Stimulated activated CD4-positive, alpha-beta T cell treated with anti-CD3 and anti-CD28 coated beads, Interleukin-1b, Interleukin-23, amount 100 ng/mL, for 1 hour (primary cell): ENCODE data around the gene LYPD6B.

Experiments used
- DNase-seq, 2 donors: peaks; one replicate each; pipeline ENCODE4 v3.0.0-alpha.2; 2020; ENCODE audit warnings: low read depth in 2 of 2

The LYPD6B gene, protein sequence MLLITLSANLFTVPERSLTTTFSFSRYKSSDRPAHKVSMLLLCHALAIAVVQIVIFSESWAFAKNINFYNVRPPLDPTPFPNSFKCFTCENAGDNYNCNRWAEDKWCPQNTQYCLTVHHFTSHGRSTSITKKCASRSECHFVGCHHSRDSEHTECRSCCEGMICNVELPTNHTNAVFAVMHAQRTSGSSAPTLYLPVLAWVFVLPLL

DNA sequence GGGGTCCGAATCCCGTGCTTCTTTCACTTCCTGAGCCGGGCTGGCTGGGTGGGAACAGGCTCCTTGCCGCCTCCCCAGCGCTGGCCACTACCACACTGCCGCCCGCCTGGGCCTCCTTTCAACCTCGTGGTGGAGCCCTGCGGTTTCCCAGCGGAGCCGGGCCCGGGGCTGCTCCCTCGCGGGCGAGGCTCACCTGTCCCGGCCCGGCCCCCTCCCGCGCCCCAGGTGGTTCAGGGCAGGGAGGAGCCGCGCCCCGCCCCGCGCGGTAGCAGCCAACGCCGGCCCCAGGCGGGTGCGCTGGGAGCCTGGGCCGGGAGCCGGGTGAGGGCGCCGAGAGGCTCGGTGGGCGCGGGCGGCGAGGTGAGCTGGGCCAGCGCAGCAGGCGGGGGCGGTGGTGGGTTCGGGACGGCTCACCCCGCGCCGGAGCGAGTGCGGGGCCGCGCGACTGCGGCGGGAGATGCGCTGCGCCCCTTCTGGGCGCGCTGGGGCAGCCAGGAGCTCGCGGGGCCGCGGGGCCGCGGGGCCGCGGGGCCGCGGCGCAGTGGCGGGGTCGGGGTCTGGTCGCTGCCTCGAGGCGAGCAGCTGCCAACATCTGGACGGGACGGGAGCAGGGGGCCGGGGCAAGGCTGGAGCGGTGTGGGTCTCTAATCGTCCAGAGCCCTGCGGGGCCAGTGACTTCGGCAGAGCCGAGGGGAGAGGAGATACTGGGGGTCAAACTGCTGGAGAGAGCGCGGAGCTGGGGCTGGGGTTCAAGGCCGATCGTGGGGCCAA is at the start of gene LYPD6B:
LYPD6B (plus strand) TSS at position 258 of the 771 bp plus-strand sequence. CDS start 92,250 bp downstream, outside the sequence.
- DNase-seq = no peak

DNA sequence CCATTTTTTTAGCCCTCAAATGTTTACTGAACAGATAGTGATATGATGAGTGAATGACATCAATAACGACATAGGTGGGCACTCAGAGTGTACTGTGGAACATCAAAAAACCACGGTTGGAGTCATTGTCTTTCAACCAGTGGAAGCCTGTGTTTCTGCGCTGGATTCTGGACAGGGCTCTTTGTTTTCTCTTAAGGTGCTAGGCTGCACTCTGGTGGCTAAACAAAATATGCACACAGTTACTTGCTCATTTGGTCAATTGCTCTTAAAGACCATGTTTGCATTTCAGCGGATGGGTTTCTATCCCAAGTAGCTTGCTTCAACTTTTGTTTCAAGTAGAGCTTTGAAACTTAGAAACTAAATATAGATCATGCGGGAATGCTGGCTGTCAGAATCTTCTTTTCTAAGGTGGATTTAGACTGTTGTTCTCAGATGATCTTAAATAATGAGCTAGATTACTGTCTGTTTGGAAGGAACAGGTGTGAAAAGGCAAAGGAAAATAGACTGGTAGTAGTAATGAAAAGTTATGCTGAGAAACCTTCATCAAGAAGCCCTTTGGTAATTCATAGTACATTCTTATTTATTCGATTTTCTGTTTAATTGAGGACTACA is 48.5 kb upstream of the LYPD6B start:
- peak; percentile 4 to 8 for DNase-seq

GRCh38 chr2:148990968-148991367 is 47.5 kb upstream of the LYPD6B start:
- no peak for DNase-seq

DNA sequence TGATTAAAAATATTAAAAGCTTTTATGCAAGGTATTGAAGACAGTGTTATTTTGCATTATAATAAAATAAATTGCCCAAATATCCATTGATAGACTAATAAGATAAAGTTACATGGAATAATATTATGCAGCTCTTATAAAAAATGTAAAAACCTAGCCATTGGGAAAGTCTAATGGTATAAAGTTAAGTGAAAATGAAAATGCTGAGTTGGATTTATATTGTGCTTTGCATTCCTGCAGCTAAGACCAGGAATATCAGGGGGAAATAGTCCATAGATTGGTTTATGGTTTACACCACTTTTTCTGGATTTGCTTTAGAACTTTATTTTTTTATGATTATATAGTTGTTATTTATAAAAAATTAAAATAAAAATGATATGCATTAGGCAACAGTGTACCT is 46.1 kb upstream of the LYPD6B start:
- no peak for DNase-seq

- no peak for DNase-seq
These were observed 45.1 kb upstream of the LYPD6B start for GRCh38 chr2:148993351-148993750.

GRCh38 chr2:148994341-148994740 is 44.2 kb upstream of the LYPD6B start:
- no peak for DNase-seq

DNA sequence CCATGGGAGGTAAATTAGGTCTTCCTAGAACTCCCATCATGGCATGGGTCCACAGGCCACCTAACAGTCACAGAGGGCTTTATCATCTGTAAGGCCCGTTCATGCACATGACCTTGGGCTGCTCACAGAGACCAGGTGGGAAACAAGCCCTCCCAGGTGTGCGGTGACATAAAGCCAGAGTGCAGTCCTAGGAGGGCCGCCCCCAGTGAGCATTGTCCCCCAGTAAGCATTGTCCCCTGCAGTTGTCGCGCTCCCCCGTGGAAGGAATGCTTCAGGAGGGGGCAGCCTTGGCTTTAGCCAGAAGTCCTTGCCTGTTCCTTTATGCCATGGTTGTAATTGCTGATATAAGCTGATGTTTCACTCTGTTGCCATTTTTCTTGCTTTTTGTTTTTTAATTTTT is 41.7 kb upstream of the LYPD6B start:
- DNase-seq = no peak

DNA sequence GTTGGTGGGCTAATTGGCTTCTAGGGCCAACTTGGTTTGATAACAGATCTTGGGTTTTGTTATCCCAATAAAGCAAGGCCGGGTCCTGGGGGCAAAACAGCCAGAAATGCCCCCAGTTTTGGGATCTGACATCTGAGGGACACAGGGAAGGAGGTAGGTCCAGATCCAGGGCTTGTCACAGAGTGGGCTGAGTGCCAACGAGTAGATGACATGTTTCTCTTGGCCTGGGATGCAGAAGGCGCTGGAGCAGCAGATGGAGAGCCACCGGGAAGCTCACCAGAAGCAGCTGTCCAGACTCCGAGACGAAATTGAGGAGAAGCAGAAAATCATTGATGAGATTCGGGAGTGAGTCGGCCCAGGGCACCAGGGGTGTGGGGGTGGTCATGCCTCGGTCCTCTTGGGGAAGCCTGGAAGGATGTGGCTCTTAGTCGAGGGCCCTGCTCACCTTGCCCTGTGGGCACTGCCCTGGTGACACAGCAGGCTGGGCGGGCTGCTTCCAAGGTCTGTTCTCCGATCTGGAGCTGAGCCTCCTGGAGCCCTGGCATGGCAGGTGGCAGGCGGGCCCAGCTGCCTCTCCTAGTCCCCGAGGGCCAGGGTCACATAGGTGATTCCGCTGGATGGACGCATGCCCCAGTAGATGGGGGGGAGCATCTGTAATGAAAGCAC is 40.2 kb upstream of the LYPD6B start:
- DNase-seq = no peak

DNA sequence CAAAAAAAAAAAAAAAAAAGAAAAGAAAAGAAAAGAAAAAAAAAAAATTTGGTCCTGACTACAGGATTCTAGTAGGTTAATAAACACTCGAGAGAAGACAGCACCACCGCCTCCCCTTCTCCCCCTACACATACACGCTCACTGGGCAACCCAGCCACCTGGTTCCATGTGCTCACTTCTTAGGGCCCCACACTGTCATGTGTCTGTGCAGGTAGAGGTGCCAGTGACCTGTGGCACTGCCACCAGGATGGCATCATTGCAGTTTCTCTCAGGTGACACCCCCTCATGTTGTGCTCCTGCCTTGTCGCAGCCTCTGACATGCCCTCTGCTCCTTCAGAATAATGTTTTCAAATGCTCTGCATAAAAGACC is 39.7 kb upstream of the LYPD6B start:
- no peak for DNase-seq

- no peak for DNase-seq
These were observed 39.0 kb upstream of the LYPD6B start for GRCh38 chr2:148999451-148999921.

DNA sequence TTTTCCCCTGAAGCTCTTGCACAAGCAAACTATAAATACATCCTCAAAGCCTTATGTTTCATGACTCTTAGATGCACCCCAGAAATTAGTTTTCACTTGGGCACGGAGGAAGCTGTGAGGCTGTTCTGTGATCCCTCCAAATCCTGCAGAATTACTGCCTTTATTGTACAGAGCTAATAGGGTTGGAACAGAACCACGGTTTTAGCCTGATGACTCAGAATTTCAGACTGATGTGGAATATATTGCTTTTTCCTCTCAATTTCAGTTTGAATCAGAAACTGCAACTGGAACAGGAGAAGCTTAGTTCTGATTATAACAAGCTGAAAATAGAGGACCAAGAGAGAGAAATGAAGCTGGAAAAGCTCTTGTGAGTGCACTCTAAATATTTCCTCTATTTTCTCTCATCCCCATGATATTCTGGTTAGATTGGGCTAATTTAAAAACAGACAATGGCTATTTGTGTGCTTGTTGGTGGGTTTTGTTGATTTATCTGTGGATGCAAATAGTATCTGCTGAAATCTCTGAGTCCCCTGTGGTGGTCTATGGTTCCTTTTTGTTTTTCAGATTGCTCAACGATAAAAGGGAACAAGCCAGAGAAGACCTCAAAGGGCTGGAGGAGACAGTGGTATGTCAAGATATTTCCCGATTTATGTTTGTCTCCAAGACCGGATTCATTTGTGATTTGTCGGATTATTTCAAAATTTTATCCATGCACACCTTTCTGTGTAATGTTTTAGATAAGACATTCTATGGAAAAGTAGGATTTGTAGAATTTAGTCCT is 38.2 kb upstream of the LYPD6B start:
- DNase-seq = no peak

DNA sequence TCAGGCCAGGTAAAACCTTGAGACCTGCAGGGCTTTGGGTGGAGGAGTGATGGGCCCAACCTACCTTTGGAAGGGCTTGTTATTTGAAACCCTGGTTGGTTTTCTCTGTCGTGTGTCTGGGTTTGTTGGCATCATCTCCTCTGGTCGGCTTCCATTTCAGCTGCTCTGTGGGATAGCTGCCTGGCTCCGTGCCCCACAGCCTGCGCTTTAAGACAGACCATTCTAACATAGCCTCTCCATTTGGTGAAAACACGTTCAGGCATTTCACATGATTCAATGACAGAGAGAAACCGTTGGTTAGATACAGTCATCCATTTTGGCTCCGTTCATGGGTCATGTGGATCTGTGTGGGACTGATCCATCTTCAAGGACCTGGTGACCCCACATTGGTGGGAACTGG is 37.0 kb upstream of the LYPD6B start:
- no peak for DNase-seq

GRCh38 chr2:149002378-149002890 is 36.1 kb upstream of the LYPD6B start:
- no peak for DNase-seq

GRCh38 chr2:149002891-149003740 is 35.4 kb upstream of the LYPD6B start:
- no peak for DNase-seq

- no peak for DNase-seq
These were observed 33.7 kb upstream of the LYPD6B start for GRCh38 chr2:149004836-149005235.

DNA sequence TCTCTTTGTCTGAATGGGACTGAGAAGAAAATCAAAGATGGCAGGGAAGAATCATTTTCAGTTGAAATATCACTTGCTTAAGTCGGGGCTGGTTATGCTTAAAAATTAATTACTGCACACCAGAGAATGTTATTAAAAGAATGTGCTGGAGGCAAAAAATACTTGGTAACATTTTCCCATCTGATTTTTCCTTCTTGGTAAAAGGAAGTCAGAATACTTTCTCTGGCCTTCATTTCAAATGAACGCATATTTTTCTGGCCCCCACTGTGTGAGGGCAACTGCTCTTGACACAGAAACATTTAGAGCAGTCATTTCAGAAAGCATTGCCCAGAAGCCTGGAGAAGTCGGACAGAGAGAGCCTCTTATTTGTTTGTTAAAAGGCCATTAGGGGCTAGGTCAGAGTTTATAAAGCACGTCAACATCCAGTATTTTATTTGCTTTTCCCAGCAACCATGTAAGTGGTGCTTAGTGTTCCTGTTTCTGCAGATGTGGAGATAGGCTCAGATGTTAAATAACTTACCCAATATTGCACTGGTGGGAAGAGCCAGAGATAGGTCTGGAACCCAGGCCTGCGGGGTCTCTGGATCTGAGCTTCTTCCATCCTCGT is 32.9 kb upstream of the LYPD6B start:
- DNase-seq = no peak

DNA sequence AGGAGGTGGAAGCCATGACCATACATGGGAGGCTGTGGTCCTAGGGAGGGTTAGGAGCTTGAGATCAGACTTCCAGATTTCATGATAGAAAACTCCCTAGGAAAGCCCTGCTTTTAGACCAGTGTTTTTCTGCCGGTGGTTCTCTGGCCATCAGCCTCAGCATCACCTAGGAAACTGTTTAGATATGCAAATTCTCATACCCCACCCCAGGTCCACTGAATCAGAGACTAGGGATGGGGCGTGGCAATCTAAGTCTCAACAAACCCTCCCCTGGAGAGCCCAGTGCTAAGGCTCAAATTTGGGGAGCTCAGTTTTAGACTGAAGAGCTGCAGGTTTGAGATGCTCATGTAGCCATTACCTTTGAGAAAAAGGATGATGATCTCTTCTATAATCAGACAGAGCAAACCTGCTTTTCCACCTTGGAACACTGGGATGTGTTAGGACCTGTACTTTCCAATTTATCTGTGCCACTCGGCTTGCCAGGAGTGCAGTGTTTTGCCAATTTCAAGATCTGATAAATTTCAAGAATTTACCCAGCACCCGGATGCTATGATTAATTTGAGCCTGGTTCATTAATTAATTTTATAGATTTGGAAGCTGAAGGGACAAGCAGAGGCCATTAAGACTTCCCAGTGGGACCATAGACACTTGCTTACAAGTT is 31.5 kb upstream of the LYPD6B start:
- DNase-seq = no peak

DNA sequence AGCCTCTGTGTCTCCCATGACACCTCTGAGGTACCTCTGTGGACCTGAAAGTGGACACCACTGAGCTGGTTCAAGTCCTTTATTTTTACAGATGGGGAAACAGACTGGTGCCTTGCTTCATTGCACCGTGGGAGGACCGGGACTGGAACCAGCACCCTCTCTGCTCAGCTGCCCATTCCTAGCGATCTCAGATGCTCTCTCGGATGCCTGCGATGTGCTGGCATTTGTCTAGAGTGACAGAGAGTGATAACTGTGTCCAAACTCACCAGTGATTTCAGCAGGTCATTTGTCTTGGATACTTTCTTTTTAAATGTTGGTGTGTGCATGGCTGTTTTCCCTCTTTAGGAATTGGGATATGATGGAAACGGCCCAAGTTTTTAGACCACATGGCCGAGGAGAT is 30.1 kb upstream of the LYPD6B start:
- DNase-seq = no peak
